Lung (tissue), 13 donors: ENCODE results near the gene ECHDC1. TPM values are rescaled to one million over a fixed set of nuclear protein-coding genes. Genes with fewer than 3 reads are reported as not detected.

Source experiments
- ATAC-seq: fragments of 200-7000 bp; cut with Tn5 transposase; one replicate; pipeline ENCODE4 v1.9.1; 2020; ENCODE audit warnings: moderate number of reproducible peaks; ENCODE audit not compliant: insufficient read depth, low FRiP score
- DNase-seq, 3 donors: peaks; one replicate each; pipeline ENCODE4 v3.0.0-alpha.2; 2013 to 2017
- H3K27ac ChIP-seq, 2 donors: one replicate each; pipeline ENCODE4 v1.5.1; 2013; ENCODE audit warnings: mild to moderate bottlenecking in 2 of 2, moderate library complexity in 2 of 2, control low read depth in 1 of 2, inconsistent platforms in 1 of 2, low read depth in 1 of 2, low read length in 1 of 2
- H3K27me3 ChIP-seq, 3 donors: one replicate each; pipeline ENCODE4 v1.5.1; 2013; ENCODE audit warnings: low read length in 2 of 3; ENCODE audit not compliant: control insufficient read depth in 3 of 3, insufficient read depth in 3 of 3
- H3K36me3 ChIP-seq, 4 donors: one replicate each; pipeline ENCODE4 v1.5.1; 2013; ENCODE audit warnings: low read length in 4 of 4, mild to moderate bottlenecking in 1 of 4, moderate library complexity in 1 of 4; ENCODE audit not compliant: control insufficient read depth in 4 of 4, insufficient read depth in 4 of 4
- H3K4me1 ChIP-seq, 5 donors: one replicate each; pipeline ENCODE4 v1.5.1; 2013; ENCODE audit warnings: low read length in 5 of 5, mild to moderate bottlenecking in 2 of 5, moderate library complexity in 1 of 5; ENCODE audit not compliant: control insufficient read depth in 5 of 5, insufficient read depth in 5 of 5
- H3K4me3 ChIP-seq: one replicate; pipeline ENCODE4 v1.5.1; 2013; ENCODE audit warnings: mild to moderate bottlenecking, control low read depth, moderate library complexity
- H3K9ac ChIP-seq, 2 donors: one replicate each; pipeline ENCODE4 v1.5.1; 2013; ENCODE audit warnings: low read length in 2 of 2, control low read depth in 1 of 2; ENCODE audit not compliant: insufficient read depth in 1 of 2
- H3K9me3 ChIP-seq, 4 donors: one replicate each; pipeline ENCODE4 v1.5.1; 2013; ENCODE audit warnings: low read length in 3 of 4, mild to moderate bottlenecking in 1 of 4, moderate library complexity in 1 of 4; ENCODE audit not compliant: control insufficient read depth in 4 of 4, insufficient read depth in 3 of 4
- WGBS, 2 donors: extraction: QIAGEN DNeasy Blood & Tissue Kit; methylation state at CpG; one replicate each; pipeline ENCODE4 v1.1.7; 2013; 5-methylcytosine and 5-hydroxymethylcytosine counted together
- polyA plus RNA-seq, 2 donors: library from polyadenylated mRNA; stranded (reverse); fragments of 200-250 nt; gene quantifications; one replicate each; pipeline ENCODE4 v1.2.1, GENCODE V29; 2013
- small RNA-seq: library from RNA; depleted of rRNA; stranded (forward); fragments of <200 nt; gene quantifications from one replicate; pipeline ENCODE3, GENCODE V24; 2014; ENCODE audit warnings: low replicate concordance
- total RNA-seq, 2 donors: library from RNA; depleted of rRNA in 1 of 2; stranded (reverse); fragments of >200 nt in 1 of 2; gene quantifications; one replicate each; pipeline ENCODE4 v1.2.1, GENCODE V29; 2014 to 2021
- TF ChIP-seq, protein P1 (sequence below): IDR thresholded peaks from 2 replicates; pipeline ENCODE4 v1.5.1; 2012; ENCODE audit warnings: mild to moderate bottlenecking; ENCODE audit errors: control extremely low read depth, extremely low read depth
- donor health status: control.
- donor health status: control.
- donor health status: Bipolar disorder and iron deficiency.
- donor health status: healthy.
- donor health status: DM: yes; HTN: yes; CAD: no.

ECHDC1 gene
- total and polyA plus RNA-seq, 4 donors, result 56.5 to 119 (median 81.4) TPM

DNA sequence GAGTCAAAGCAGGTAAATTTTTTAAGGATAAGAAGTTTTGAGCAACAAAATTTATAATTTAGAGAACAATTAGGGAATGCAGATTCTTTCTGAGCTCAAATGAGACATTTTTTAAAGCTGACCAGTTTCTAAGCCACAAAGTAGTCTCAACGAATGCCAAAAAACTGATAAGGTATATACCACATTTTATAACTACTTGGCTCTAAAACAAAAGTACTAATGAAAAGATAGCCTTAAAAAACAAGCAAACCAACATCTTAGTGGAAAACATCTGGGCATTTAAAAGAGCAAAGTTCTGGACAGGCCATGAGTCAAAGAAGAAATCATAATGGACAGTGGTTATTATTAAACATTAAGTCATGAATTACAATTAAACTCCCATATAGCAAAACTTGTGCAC, 99.9 kb downstream of the ECHDC1 start:
- no peak for DNase-seq
- Histone ChIP-seq H3K4me3 (no peak overlapping the region), H3K9me3 (no peaks in the 10 kb centered on the region), H3K27ac (no peak overlapping the region), H3K4me1 (no peaks in the 10 kb centered on the region), H3K27me3 (no peaks in the 10 kb centered on the region), H3K36me3 (no peaks in the 10 kb centered on the region), H3K9ac (no peak overlapping the region)
- TF ChIP-seq, protein P1, sequence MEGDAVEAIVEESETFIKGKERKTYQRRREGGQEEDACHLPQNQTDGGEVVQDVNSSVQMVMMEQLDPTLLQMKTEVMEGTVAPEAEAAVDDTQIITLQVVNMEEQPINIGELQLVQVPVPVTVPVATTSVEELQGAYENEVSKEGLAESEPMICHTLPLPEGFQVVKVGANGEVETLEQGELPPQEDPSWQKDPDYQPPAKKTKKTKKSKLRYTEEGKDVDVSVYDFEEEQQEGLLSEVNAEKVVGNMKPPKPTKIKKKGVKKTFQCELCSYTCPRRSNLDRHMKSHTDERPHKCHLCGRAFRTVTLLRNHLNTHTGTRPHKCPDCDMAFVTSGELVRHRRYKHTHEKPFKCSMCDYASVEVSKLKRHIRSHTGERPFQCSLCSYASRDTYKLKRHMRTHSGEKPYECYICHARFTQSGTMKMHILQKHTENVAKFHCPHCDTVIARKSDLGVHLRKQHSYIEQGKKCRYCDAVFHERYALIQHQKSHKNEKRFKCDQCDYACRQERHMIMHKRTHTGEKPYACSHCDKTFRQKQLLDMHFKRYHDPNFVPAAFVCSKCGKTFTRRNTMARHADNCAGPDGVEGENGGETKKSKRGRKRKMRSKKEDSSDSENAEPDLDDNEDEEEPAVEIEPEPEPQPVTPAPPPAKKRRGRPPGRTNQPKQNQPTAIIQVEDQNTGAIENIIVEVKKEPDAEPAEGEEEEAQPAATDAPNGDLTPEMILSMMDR, result no peak
- no peak for ATAC-seq
- 75 to 86% methylated on average over 1 of the region's 1 CpG for WGBS, 2 donors

Small RNA genes within 50 kb of the gene (small RNA-seq; reads per million reads assigned to genes)
- gene RNA5SP217, result not detected

Other genes with a start within 250 kb of the ECHDC1 start
- gene RSPO3, start 224.9 kb downstream of the ECHDC1 start, total RNA-seq, result 1 to 10 TPM; 5.5 to 5.9 TPM
- 1 to 10 TPM in 1 of 2 donors, under 1 TPM in 1; 0.88 to 3.8 TPM for gene RSPO3, start 224.9 kb downstream of the ECHDC1 start, polyA plus RNA-seq
- gene RNF146, start 76.7 kb downstream of the ECHDC1 start, total RNA-seq, result 10 to 100 TPM; 38.9 to 89.4 TPM
- 10 to 100 TPM; 30.4 to 30.9 TPM for gene RNF146, start 76.7 kb downstream of the ECHDC1 start, polyA plus RNA-seq
- gene KIAA0408, start 115.8 kb upstream of the ECHDC1 start, total RNA-seq, result 10 to 100 TPM; 28.7 to 73.0 TPM
- gene KIAA0408, start 115.8 kb upstream of the ECHDC1 start, polyA plus RNA-seq, result 10 to 100 TPM in 1 of 2 donors, 1 to 10 TPM in 1; 2.9 to 13.0 TPM
- gene C6orf58, start 233.6 kb upstream of the ECHDC1 start, total RNA-seq, result not detected
- gene C6orf58, start 233.6 kb upstream of the ECHDC1 start, polyA plus RNA-seq, result under 1 TPM; 0.08 to 0.12 TPM